ENCODE measurements around the gene GPRIN3. TPM values are rescaled to one million over a fixed set of nuclear protein-coding genes. Genes with fewer than 3 reads are reported as not detected.

The GPRIN3 gene
- total and polyA plus RNA-seq, 8 donors, result 1.6 to 14.1 (median 2.5) TPM

DNA sequence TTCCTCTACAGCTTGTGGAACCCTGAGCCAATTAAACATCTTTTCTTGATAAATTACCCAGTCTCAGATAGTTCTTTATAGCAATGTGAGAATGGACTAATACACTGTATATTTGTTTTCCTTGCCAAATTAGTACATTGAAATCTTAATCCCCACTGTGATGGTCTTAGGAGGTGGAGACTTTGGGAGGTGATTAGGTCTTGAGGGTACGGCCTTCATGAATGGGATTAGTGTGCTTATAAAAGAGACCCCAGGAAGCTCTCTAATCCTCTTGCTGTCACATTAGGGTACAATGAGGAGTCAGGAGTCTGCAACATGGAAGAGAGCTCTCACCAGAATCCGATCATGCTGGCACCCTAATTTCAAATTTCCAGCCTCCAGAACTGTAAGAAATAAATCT lies 109.7 kb downstream of the GPRIN3 start:
- ATAC-seq, result no peak
- Histone ChIP-seq H3K36me3 (no peaks in the 10 kb centered on the region), H3K4me3 (no peak overlapping the region), H3K27me3 (no peaks in the 10 kb centered on the region), H3K4me1 (no peaks in the 10 kb centered on the region), H3K27ac (no peak overlapping the region), H3K9me3 (no peaks in the 10 kb centered on the region)
- intact Hi-C loops (cut with DNase I), result no loop called here
- DNase-seq, result no peak
- TF ChIP-seq, protein P1, sequence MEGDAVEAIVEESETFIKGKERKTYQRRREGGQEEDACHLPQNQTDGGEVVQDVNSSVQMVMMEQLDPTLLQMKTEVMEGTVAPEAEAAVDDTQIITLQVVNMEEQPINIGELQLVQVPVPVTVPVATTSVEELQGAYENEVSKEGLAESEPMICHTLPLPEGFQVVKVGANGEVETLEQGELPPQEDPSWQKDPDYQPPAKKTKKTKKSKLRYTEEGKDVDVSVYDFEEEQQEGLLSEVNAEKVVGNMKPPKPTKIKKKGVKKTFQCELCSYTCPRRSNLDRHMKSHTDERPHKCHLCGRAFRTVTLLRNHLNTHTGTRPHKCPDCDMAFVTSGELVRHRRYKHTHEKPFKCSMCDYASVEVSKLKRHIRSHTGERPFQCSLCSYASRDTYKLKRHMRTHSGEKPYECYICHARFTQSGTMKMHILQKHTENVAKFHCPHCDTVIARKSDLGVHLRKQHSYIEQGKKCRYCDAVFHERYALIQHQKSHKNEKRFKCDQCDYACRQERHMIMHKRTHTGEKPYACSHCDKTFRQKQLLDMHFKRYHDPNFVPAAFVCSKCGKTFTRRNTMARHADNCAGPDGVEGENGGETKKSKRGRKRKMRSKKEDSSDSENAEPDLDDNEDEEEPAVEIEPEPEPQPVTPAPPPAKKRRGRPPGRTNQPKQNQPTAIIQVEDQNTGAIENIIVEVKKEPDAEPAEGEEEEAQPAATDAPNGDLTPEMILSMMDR (IDR thresholded peaks at IDR 0.05), result no peak

DNA sequence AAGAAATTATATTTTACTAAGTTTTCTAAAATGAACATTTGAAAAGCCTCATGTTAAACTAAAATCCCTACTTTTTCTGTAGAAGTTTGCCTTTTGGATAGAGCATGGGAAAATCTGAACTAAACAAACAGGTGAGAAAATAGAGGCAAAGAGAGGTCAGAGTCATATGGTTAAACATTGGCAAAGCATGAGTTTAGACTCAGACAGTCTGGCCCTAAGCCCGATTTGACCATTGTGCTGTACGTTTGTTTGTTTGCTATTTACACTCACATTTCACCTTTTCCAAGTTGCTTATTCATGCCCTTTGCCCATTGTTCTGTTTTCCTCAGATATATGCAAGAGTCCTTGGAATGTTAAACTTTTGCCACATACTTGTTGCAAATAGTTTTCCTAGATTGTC lies 110.9 kb downstream of the GPRIN3 start:
- TF ChIP-seq, protein P1 (IDR thresholded peaks at IDR 0.05), result no peak
- DNase-seq (peak in 1 of 4 donors; percentile 7), ATAC-seq (no peak)
- H3K4me3 ChIP-seq, result no peak overlapping the region
- no peak overlapping the region for H3K27ac ChIP-seq
- no peaks in the 10 kb centered on the region for H3K36me3 ChIP-seq
- no peaks in the 10 kb centered on the region for H3K4me1 ChIP-seq
- H3K27me3 ChIP-seq, result no peaks in the 10 kb centered on the region
- H3K9me3 ChIP-seq, result no peaks in the 10 kb centered on the region
- intact Hi-C loops (cut with DNase I), result no loop called here

DNA sequence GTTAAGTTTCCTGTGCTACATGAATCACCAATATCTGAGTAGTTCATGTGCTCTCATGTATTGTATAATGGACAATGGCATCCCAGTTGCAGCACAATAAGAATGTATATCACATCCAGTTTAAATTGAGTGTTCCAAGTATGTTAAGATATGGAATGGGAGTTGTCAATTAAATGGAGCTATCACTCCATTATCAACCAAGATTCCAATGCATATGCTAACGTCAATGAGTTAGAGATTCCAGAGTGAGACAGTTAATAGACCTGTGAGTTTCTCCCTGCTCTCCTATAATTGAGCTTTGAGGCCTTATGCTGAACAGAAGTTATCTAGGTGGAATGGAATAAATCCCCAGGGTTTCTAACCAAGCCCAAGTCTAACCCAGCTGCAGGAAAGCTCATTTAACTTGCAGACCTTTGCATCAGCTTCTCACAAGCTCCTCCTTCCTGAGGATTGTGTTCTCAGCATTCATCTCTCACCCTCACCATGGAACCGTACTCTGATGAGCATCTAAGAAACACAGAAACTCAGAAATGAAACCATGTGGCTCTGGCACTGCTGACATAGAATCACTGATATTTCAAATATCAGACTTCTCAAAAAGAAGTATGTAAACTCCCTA lies 111.4 kb downstream of the GPRIN3 start:
- Histone ChIP-seq H3K9me3 (no peaks in the 10 kb centered on the region), H3K4me1 (no peaks in the 10 kb centered on the region), H3K4me3 (no peak overlapping the region), H3K36me3 (no peaks in the 10 kb centered on the region), H3K27ac (no peak overlapping the region), H3K27me3 (no peaks in the 10 kb centered on the region)
- ATAC-seq (no peak), DNase-seq (no peak)
- intact Hi-C loops (cut with DNase I), result no loop called here
- TF ChIP-seq, protein P1 (IDR thresholded peaks at IDR 0.05), result no peak

DNA sequence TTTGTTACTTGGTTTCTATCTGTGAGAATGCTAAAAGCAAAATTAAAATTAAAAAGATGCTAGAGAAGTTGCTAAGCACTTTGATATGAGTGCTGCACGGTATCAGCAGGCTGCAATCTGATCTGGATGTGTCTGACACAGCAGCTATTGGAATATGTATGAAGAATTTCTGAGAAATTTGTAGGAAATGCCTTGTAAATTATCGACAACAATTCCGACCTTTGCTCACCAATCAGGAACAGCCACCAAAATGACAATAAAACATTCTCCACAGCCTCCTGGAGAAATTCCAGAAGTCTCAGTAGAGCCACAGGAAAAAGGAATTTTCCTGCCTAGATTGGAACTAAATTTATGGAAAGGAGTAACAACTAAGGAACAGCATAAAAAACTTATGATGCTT lies 113.8 kb downstream of the GPRIN3 start:
- Histone ChIP-seq H3K27me3 (no peaks in the 10 kb centered on the region), H3K4me1 (no peaks in the 10 kb centered on the region), H3K4me3 (no peak overlapping the region), H3K36me3 (no peaks in the 10 kb centered on the region), H3K27ac (no peak overlapping the region), H3K9me3 (no peaks in the 10 kb centered on the region)
- DNase-seq (no peak), ATAC-seq (no peak)
- intact Hi-C loops (cut with DNase I), result no loop called here
- TF ChIP-seq, protein P1 (IDR thresholded peaks at IDR 0.05), result no peak

Other genes starting within 250 kb of the GPRIN3 start
- gene TIGD2, start 196.3 kb downstream of the GPRIN3 start, total RNA-seq, result 1 to 10 TPM; 5.4 to 6.7 TPM
- gene TIGD2, start 196.3 kb downstream of the GPRIN3 start, polyA plus RNA-seq (ENCODE audit: insufficient read length in 6 of 6), result 10 to 100 TPM in 4 of 6 donors, 1 to 10 TPM in 2; 9.0 to 11.4 (median 10.1) TPM

All from left lung (tissue), 10 donors.